ENCODE measurements around the gene GREM2. TPM values are rescaled to one million over a fixed set of nuclear protein-coding genes. Genes with fewer than 3 reads are reported as not detected.

Gene GREM2
- total and polyA plus RNA-seq, 2 donors (not counting 3 experiments of a cell fraction or from before 2014, with no cell fraction given) = not detected

GRCh38 chr1:240611228-240611618, 732 bp downstream of the GREM2 start:
- H3K27me3 ChIP-seq (ENCODE audit: control insufficient read depth in 2 of 2, insufficient read depth in 2 of 2, low read length in 2 of 2) = peaks cover 0 to 2% of the 10 kb centered on the region in 2 experiments
- dilution Hi-C loops (cut with MboI; ENCODE audit: extremely low pct_ligation_motif_present, low sequenced_read_pairs) = no loop called here
- no peaks in the 10 kb centered on the region for H3K79me2 ChIP-seq (ENCODE audit: control insufficient read depth, insufficient read depth, low read length)
- BruUV-seq (replicated peaks) = no TSS peak
- H2AFZ ChIP-seq (ENCODE audit: low read depth, low read length) = no peak overlapping the region
- CTCF ChIA-PET = no interaction called here
- DNase-seq (ENCODE audit: low read depth, low spot score) (no peak), FAIRE-seq (no peak)
- H3K27ac ChIP-seq (ENCODE audit: insufficient read depth, low read depth, low read length) = no peak overlapping the region
- no peaks in the 10 kb centered on the region for H3K36me3 ChIP-seq (ENCODE audit: control insufficient read depth in 2 of 2, extremely low read depth in 1 of 2, insufficient read depth in 2 of 2, low read length in 2 of 2)
- no peaks in the 10 kb centered on the region for H3K9me3 ChIP-seq (replicated peaks; ENCODE audit: control insufficient read depth, insufficient read depth, low read length)
- intact Hi-C loops (cut with micrococcal nuclease) = loop anchor here (10.0 kb wide), 1 partner anchor 156 kb away; no protein-coding TSS in a partner anchor
- H3K4me3 ChIP-seq (replicated peaks in 1 of 3; ENCODE audit: insufficient read depth in 1 of 3, low read depth in 1 of 3, low read length in 3 of 3) = peak overlapping the region in 1 of 3 experiments; percentile 41
- H4K20me1 ChIP-seq (replicated peaks; ENCODE audit: control insufficient read depth, extremely low read depth, insufficient read depth, low read length) = no peaks in the 10 kb centered on the region
- POLR2A ChIA-PET = no interaction called here
- peak overlapping the region; percentile 62 for H3K4me2 ChIP-seq (ENCODE audit: insufficient read depth, low read length)
- no peak overlapping the region for H3K9ac ChIP-seq (replicated peaks; ENCODE audit: extremely low read depth, insufficient read depth, low read length)
- no peaks in the 10 kb centered on the region for H3K9me1 ChIP-seq (replicated peaks; ENCODE audit: control insufficient read depth, extremely low read depth, insufficient read depth, low read length)
- TF ChIP-seq POLR2AphosphoS5 (IDR thresholded peaks at IDR 0.05; ENCODE audit: insufficient read depth, low read depth, low read length) = no peak
- no peak for TF ChIP-seq POLR2A (IDR thresholded peaks at IDR 0.05; ENCODE audit: low read depth, low read length)
- no peak for TF ChIP-seq FOS (IDR thresholded peaks at IDR 0.05; ENCODE audit: borderline replicate concordance, insufficient read depth, low read length)
- no peak for TF ChIP-seq MAX (IDR thresholded peaks at IDR 0.05; ENCODE audit: insufficient read depth, insufficient read length)
- no peak for TF ChIP-seq CTCF (IDR thresholded peaks at IDR 0.05; ENCODE audit: extremely low read depth in 1 of 2, insufficient read depth in 1 of 2, low read depth in 1 of 2, low read length in 2 of 2)
- no peak for TF ChIP-seq MYC (IDR thresholded peaks at IDR 0.05; ENCODE audit: low read depth, low read length)
- TF ChIP-seq JUN (IDR thresholded peaks at IDR 0.05; ENCODE audit: borderline replicate concordance, insufficient read depth, insufficient read length, low read depth) = no peak
- no peak for TF ChIP-seq EZH2 (IDR thresholded peaks at IDR 0.05; ENCODE audit: borderline replicate concordance, low read depth, low read length, severe bottlenecking)
- TF ChIP-seq GATA2 (IDR thresholded peaks at IDR 0.05; ENCODE audit: insufficient read depth, insufficient read length, low read depth, low read length) = no peak
- H3K4me1 ChIP-seq (ENCODE audit: control insufficient read depth, extremely low read depth, insufficient read depth, low read length) = no peaks in the 10 kb centered on the region
